Stimulated activated CD4-positive, alpha-beta T cell treated with anti-CD3 and anti-CD28 coated beads, TNF-alpha, amount 100 ng/mL, for 4 hours (primary cell): ENCODE measurements around the gene CKS1B.

Experiments
- DNase-seq, 3 experiments: peaks; one replicate each; pipeline ENCODE4 v3.0.0-alpha.2; 2020; ENCODE audit warnings: low read depth in 3 of 3

Gene CKS1B

DNA sequence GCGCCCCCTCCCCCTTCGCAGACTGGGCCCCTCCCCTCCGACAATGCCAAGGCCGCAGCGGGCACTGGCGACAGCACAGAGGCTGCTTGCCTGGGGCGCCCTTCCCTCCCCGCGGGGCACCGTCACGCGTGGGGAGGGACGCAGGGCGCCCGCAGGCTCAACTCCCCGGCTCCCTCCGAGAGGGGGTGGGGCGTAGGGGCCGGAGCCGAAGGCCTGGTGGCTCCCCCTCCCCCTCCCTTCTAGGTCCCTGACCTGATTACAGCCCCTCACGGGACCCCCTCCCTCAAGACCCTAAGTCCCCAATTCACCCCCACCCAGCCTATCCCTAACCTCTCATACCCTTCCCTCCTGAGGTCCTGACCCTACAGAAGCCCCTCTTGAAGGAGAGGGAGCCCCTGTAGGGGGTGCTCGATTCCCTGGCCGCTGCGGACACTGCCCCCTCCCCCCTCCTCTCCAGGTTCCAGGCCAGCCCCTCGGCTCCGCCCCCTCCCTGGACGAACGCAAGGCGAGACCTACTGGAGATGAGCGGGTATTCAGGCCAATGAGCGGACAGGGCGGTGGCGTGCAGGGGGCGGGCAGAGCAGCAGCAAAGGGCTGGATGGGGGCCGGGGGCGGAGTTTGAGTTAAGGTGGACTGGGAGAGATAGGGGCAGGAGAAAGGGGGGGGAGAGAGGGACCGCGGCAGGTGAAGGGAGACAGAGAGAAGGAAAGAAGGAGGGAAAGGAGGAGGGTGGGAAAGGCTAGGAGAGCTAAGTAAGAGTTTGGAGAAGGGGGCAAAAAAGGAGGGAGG lies 27.4 kb downstream of the CKS1B start:
- DNase-seq, result peak; percentile 96 to 97 (median 97)

DNA sequence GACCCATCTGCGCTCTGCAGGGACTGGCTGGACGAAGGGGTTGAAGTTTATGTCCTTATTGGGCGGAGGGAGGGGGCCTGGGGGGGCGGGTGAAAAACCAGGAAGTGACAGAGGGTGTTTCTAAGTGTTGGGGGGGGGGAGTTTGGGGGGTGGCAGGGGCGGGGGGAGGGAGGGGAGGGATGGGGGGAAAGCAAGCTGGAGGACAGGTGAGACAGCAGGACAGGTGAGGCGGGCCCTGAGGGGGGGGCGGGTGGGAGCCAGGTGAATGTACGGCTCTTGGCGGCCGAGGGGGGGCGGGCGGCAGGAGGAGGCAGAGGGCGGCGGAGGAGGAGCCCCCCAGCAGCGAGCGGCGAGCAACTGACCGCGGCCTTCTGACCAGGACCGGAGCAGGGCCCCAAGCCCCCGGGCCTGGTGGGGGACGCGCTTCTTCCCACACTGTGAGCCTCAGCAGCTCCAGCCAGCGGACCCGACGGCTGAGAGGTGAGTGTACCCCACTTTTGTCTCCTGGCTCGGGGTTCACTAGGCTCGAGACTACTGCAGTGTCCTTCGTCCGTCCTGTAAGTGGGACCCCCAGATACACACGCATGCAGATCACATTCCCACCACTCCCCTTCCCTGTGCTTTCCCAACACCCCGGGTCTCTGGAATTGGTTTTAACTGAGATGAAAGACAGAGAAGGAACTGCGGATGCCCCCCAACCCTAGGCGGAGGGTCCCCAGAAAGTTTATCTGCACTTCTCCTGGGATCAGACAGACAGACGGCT lies 28.2 kb downstream of the CKS1B start, which contains the start of gene ZBTB7B:
ZBTB7B (plus strand) TSS at position 339 of the 763 bp plus-strand sequence. CDS start 11,859 bp downstream, outside the sequence.
- DNase-seq, result no peak

DNA sequence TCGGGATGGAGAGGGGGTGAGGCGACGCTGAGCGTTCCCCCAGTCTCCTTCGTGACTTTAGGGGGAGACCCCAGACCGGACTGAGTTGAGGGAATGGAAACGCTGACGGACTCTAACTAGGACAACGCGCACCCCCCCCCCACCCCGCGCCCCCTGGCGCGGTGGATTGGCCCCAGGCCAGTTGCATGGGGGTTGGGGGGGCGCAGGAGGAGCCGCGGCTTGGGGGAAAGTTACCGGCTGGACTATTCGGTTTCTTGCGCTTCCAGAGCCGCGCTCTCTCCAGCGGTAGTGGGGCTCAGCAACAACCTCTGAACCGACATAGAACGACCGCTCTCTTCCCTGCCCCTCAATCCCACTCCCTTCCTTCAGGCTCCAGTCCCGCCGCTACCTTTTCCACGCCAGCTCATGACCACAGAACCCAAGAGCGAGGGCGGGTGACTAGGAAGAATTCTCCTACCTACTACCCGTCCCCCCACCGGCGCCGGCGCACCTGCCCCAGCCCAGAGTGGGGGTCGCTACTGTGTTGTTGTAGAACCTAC lies 28.8 kb downstream of the CKS1B start:
- DNase-seq, result no peak

DNA sequence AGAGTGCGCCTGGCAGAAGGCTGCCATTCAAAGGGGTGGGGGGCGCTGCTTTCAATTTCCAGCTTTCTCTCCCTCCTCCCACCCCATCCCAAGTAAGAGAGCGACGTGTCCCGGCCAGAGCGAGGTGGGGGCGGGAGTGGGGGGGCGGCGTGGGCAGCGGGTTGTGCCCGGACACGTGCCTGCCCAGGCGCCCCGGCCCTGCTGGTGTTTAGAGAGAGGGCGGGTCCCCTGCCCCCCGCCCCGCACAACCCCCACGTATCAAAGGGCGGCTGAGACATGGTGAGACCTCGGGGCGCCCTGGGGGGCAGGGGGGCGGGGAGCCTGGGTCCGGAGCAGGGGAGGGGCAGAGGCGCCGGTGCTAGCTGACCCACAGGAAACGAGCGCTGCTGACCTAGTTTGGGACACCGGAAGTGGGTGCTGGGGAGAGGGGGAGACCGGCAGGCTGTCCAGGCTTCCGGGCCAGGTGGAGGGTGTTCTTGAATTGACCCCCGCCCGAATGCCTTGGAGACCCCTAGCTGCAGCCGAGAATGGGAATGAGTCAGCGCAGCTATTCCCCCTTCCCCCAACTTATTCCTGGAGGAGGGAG lies 29.4 kb downstream of the CKS1B start:
- DNase-seq, result no peak

DNA sequence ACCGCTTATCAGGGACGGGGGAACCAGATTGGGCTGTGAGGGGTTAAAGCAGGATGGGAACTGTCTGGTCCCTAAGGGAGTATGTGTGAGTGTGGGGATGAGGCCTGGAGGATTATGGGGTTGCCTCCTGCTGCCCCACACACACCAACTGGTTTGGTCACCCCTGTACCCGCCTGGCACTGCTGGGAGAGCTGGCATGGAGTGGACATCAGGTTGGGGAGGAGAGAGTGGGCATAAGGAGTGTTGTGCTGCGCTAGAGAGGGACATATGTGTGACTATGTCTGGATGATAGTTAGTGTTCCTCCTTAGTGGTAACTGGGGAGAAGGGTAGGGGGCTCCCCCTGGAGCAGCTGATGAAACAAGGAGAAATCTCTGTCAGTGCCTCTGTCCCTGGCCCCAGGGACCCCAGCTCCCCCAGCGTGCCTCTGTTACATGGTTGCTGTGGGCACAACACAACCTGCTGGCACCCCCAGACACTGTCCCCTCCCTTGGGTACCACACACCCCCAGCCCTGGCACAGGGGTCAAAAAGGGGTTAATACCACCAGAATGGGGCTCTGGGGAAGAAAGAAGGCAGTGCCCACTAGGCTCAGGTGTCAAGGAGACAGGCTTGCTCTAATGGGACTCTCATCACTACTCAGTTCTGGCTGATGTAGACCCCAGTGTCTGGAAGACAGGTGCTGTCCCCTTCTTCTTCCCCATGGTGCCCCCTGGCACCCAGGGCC lies 30.0 kb downstream of the CKS1B start:
- no peak for DNase-seq

DNA sequence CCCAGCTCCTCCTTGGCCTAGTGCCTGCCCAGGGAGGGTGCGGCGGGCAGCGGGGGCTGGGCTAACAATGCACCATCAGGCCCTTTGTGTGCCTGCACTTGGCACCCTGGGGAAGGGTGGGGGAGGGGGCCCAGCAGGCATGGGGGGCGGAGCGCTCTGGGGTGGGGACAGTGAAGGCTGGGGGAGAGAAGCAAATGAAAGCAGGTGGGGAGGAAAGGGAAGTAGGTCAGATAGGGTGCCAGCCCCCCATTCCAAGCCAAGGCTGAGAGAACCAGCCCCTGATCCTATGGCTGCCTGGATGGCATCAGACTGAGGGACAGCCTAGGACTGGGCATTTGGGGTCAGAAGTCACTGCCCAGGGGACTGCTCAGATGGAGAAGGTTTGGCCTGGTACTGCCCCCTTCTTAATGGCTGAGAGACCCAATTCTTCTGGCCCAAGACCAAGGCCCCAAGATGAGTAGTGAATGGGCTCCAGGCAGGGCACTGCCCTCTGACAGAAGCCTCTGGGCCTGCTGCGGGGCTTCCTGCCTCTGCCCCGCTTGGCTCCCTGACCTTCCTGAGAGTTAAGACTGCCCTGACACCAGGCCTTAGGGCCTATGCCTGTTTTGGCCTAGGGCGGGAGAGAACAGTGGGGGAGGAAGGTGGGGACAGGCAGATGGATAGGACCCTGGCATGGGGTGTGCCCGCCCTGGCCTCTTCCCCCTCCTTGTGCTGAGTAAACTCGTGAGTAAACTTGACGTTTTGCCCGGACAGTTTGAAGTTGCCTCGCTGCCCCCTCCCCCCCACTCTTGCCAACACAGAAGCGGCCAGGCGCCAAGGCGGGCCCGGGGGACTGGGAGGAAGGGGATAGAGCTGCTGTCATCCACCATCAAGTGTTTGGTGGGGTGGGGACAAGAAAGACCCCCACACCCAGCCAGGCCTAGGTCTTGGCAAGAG lies 30.9 kb downstream of the CKS1B start:
- no peak for DNase-seq

DNA sequence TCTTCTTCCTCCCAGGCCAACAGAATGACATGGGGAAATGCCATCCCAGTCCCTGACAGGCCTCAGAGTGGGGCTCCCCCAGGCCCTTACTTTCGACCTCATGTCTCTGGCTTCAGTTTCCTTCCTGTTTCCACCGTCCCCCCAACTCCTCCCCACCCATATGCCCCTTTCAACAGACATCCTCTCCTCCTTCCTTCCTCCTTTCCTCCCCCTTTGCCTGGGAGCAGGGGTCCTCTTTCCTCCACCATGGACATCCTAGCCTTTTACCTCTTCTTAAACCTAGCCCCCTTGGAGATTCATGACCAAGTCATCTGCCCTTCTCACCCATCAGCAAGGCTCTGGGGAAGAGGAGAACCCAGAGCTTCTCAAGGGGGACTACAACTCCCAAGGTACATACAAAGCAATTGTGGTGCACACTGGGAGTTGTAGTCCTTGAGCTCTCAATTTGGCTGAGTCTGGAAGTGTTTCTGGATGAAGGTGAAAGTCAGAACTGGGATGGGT lies 32.2 kb downstream of the CKS1B start:
- no peak for DNase-seq

DNA sequence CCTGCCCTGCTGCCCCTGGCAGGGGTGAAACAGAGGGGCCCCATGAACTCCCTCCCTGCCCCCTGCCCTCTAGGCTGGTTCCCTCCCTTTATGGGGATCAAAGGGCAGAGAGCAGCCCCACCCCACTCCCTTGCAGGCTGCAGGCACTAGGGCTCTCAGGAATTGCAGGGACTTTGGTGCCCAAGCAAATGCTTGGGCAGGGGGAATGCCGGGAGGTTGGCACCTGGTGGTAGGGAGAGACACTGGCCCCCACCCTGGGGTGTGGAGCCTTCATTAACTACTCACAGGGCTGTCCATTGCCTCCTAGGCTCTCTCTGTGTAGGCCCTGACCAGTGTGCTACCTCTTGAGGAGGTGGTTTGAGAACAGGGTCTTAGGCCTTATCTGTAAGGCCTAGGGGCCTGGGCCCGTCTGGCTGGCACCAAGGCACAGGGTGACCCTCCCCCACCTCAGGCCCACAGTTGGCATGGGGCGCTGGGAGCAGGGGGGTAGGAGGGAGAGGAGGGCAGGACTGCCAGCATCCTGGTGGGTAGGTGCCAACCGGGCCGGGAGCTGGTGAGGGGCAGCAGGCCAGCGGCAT lies 32.9 kb downstream of the CKS1B start:
- no peak for DNase-seq

DNA sequence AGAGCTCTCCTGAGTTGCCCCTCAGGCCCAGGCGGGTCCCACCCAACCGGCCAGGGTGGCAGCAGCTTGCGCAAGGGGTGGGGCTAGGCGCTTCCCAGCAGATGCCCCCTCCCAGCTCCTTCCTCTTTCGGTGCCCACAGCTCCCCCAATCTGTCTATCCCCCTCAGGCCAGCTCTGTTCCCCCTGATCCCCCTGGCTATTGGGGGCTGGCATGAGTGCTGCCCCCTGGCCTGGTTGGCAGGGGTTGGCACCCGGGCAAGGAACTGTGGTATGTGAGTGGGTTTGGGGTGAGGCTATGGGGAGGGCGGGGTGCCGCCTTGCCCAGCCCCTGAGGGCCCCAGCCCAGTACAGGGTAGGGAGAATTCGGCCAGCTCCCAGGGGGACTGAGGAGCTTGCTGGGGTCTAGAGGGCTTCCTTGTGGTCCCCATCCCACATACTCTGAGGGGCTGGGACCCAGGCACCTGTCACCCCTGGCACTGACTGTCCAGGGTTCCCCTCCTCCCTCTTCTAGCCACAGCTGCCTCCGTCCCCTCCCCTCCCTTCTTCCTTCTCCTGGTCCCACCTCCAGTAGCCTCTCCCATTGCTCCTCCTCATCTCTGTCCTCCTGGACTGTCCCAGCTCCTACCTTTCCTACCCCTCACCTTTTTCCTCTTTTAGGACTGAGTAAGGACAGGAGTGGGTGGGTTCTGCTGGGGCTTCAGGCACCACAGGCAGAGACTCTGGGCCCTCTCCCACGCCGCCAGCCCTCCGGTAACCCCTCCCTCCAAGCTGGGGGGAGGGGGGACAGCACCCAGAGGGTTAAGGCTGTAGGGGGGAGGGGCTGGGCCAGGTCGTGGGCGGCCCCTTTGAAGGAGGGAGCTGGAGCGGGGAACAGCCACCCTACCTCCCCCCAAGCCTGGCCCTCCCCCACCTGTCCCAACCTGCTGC lies 33.8 kb downstream of the CKS1B start:
- no peak for DNase-seq

DNA sequence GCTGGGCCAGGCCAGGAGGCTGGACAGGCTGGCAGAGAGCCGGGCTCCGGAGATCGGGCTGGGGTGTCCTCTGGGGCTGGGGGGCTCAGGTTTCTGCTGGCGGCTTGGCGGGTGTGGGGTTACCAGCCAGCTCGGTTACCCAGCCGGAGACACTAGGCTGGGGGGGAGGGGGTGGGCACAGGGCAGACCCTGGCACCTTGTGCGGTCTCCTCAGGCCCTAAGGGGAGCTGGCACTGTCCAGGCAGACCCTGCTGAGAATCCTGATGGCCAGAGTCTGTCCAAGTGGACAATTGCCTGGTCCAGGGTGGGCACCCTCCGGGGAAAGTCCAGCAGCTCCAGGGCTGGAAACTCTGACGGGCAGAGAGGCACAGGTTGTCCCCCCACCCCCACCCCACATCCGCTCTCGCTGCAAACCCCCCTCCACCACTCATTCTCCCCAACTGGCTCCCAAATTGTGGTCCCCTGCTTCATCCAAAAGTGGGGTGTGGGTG lies 34.8 kb downstream of the CKS1B start:
- DNase-seq, result no peak

DNA sequence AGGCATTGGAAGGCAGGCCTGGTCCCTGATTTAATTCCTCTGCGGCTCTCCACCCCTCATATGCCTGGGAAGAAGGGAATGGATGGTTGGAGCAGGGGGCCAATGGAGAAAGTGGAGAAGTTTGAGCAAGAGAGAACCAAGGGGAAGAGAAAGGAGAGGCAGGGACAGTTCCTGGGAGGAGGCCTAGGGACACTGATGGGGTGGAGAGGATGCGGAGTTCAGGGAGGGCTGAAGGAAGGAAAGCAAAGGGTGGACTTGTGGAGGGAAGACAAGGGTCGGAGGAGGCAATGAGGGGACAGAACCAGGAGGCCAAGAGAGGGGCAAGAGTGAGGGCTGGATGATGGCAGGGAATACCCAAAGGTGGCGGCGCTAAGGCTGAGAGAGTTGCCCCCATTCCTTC lies 35.3 kb downstream of the CKS1B start:
- DNase-seq, result no peak

DNA sequence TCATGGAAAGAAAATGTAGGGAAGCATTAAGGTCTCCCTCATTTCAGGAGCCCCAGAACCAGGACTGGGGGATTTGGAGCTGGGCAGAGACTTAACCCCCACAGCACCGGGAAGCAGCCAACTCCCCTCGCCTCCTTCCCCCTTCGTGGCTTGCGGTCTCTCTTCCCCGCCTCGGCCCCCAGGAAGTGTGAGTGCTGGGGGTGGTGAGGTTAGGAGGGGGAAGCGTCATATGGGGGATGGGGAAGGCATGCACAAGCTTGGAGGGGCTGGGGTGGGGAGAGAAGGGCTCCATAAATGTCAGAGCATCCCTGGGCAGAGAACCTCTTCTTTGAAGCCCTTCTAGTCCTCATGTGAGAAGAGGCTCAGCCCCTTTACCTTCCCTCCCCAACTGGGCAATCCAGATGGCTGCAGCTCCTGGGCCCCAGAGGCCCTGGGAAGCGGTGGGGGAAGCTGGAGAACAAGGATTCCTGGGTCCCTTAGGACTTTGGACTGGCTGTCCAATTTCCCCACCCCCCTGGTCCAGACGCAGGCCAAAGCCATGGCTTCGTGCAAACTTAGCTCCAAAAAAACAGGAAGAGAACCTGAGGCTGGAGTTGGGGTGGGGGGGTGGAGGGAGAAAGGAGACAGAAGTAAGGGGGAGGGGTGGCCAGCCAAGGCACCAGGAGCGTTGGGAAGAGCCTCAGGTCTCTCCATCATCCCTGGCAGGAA lies 35.9 kb downstream of the CKS1B start:
- no peak for DNase-seq

DNA sequence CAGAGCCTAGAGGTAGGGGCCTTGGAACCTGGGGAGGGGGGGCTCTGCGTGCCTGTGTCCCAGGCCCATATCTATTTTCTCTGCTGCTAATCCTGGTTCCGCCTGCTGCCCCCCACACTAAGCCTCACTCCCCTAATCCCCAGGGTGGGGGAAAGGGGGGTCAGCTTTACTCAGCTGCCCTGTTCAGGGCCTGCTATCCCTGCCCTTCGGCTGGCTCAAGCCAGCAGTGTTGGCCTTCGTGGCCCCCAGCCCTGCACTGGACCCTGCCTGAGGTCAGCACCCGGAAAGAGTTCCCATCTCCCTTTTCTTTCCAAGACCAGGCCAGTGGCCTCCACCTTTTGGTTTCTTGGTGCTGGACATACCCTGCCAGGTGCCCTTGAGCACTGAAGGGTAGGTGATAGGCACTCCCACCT lies 36.5 kb downstream of the CKS1B start:
- no peak for DNase-seq

DNA sequence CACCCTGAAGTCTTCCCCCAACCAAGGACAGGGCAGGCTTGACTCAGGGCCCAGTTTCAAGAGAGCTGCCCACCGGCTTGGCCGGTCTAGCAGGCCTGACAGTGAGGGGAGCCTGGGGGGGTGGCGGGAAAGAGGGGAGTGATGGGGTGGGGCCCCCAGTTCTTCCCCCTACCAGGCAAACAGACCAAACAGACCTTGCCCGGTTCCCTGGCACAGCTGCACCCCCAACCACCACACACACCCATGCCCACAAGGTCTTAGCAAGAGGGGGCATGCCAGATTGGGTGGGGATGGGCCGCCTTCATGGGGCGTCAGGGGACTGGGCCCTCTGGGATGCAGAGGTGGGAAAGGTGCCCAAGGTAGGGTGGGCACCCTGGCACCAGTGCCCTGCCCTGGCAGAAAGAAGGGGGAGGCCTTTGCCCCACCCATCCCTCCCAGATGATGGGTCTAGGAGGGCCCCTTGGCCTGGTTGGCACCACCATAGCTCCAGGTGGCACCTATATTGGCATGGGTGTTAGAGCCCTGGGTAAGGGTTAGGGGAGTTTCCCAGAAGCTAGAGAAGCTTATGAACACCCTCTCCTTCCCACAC lies 37.0 kb downstream of the CKS1B start:
- no peak for DNase-seq

DNA sequence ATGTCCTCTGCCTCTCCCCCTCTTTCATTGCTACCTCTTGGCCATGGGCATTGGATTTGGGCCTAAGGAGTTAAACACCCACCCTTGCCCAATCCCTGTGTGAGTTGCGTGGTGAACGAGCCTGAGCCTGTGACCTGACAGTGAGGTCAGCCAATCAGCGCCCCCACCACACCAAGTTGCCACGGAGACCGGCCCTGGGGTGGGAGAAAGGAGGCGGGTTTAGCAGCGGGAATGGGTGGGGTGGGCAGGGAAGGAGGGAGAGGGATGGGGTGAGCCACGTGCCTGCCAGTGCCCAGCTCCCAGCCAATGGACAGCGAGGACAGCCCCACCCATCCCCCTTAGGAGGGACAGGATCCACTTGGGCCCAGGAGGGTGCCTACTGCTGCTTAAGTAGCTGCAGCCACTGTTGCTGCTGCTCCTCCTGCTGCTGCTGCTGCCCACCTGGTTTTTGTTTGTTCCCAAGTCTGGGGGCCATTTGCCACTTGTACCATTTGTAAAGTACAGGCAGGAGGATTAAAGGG lies 37.6 kb downstream of the CKS1B start:
- no peak for DNase-seq

DNA sequence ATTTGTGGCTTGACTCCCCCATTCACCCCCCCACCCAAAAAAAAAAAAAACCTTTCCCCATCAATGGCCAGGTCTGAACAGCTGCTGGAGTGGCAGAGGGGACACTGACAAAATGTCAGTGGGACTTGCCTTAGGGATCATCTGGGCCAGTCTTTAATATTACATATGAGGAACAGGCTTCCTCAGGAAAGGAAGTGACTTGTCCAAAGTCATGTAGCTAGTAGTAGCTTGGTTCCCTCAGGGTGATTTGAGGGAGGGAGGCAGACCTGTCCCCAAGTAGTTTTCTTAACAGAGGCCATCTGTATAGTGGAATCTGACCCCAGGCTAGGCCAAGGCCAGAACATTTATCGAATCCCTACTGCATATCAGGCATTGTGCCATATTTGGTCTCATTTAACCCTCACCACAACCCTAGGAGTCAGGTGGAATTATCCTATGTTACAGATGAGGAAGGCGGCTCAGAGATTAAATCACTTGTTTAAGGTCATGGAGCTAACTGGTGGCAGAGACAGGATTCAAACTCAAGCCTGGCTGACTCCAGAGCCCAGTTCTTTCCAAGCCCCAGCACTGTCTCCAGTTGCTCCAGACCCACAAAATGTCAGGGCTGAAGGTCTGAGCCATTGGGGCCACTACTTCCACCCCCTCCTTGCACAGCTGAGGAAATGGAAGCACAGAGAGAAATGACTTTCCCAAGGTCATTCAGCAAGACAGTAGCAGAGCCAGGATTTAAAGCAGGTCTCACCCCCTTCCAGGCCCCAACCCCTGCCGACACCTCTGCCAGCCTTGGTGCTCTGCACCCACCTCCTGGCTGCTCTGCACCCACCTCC lies 38.5 kb downstream of the CKS1B start:
- no peak for DNase-seq

DNA sequence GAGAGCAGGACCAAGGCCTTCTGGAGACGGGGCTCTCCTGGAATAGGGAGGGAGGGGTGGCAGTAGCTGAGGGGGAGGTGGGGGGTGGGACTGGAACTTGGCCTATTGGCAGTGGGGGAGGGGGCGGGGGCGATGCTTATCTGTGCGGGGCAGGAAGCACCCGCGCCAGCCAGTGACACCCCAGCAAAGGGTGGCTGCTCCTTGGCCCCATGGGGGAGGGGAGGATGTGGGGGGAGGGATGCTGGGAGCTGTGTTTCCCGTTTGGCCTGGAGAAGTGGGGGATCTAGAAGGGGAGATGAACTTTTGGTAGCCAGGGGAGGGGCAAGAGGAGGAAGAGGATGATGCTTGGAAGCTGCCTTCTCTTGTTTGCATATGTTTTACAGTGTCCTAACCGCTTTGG lies 39.2 kb downstream of the CKS1B start:
- no peak for DNase-seq
